Effector memory CD4-positive, alpha-beta T cell (primary cell): Measurements from ENCODE around the gene PTPRE.

Experiments used
- DNase-seq, 3 donors: peaks; one replicate each; pipeline ENCODE4 v3.0.0-alpha.2; 2020
- H3K27ac ChIP-seq: 2 replicates; pipeline ENCODE4 v1.7.0; 2013; ENCODE audit warnings: mild to moderate bottlenecking, low read length, moderate library complexity; ENCODE audit not compliant: insufficient read depth, poor library complexity, severe bottlenecking
- H3K27me3 ChIP-seq: replicated peaks from 2 replicates; pipeline ENCODE4 v1.7.0; 2013; ENCODE audit warnings: mild to moderate bottlenecking, low read length; ENCODE audit not compliant: insufficient read depth, control insufficient read depth, poor library complexity, severe bottlenecking
- H3K36me3 ChIP-seq: 2 replicates; pipeline ENCODE4 v1.7.0; 2013; ENCODE audit warnings: mild to moderate bottlenecking, low read length, moderate library complexity; ENCODE audit not compliant: control insufficient read depth, insufficient read depth
- H3K4me1 ChIP-seq: 2 replicates; pipeline ENCODE4 v1.7.0; 2013; ENCODE audit warnings: low read length, mild to moderate bottlenecking; ENCODE audit not compliant: control insufficient read depth, insufficient read depth, poor library complexity, severe bottlenecking
- H3K4me3 ChIP-seq: 2 replicates; pipeline ENCODE4 v1.7.0; 2013; ENCODE audit warnings: low read length, low read depth, mild to moderate bottlenecking; ENCODE audit not compliant: insufficient read depth, poor library complexity, severe bottlenecking
- H3K9me3 ChIP-seq: 2 replicates; pipeline ENCODE4 v1.7.0; 2013; ENCODE audit warnings: mild to moderate bottlenecking, low read length, moderate library complexity; ENCODE audit not compliant: control insufficient read depth

The PTPRE gene

GRCh38 chr10:128061306-128062300 is 154.7 kb downstream of the PTPRE start:
- Histone ChIP-seq H3K27ac (no peak overlapping the region), H3K4me1 (peaks cover 43% of the 10 kb centered on the region)

GRCh38 chr10:128062331-128062880 is 155.5 kb downstream of the PTPRE start:
- DNase-seq: no peak
- H3K36me3 ChIP-seq: peaks cover 34% of the 10 kb centered on the region

More at GRCh38 chr10:128061306-128062300, 154.7 kb downstream of the PTPRE start:
- peaks cover 32% of the 10 kb centered on the region for H3K36me3 ChIP-seq
- H3K9me3 ChIP-seq: no peaks in the 10 kb centered on the region
- no peak for DNase-seq
- no peaks in the 10 kb centered on the region for H3K27me3 ChIP-seq
- no peak overlapping the region for H3K4me3 ChIP-seq

GRCh38 chr10:128062881-128063563 is 156.1 kb downstream of the PTPRE start:
- Histone ChIP-seq H3K36me3 (peaks cover 34% of the 10 kb centered on the region), H3K9me3 (no peaks in the 10 kb centered on the region), H3K4me3 (peak overlapping the region; percentile 36), H3K4me1 (peaks cover 43% of the 10 kb centered on the region), H3K27me3 (no peaks in the 10 kb centered on the region), H3K27ac (peak overlapping the region; percentile 78)
- peak; percentile 34 to 44 (median 38) for DNase-seq

More at GRCh38 chr10:128062331-128062880, 155.5 kb downstream of the PTPRE start:
- Histone ChIP-seq H3K4me1 (peaks cover 43% of the 10 kb centered on the region), H3K9me3 (no peaks in the 10 kb centered on the region), H3K27ac (peak overlapping the region; percentile 78), H3K4me3 (peak overlapping the region; percentile 36), H3K27me3 (no peaks in the 10 kb centered on the region)

GRCh38 chr10:128063736-128064107 is 156.8 kb downstream of the PTPRE start:
- H3K27me3 ChIP-seq: no peaks in the 10 kb centered on the region
- no peak for DNase-seq
- peak overlapping the region; percentile 36 for H3K4me3 ChIP-seq
- H3K4me1 ChIP-seq: peaks cover 43% of the 10 kb centered on the region
- peak overlapping the region; percentile 78 for H3K27ac ChIP-seq
- H3K36me3 ChIP-seq: peaks cover 39% of the 10 kb centered on the region
- no peaks in the 10 kb centered on the region for H3K9me3 ChIP-seq

- Histone ChIP-seq H3K4me1 (peaks cover 46% of the 10 kb centered on the region), H3K27me3 (no peaks in the 10 kb centered on the region), H3K27ac (peak overlapping the region; percentile 78), H3K9me3 (no peaks in the 10 kb centered on the region), H3K36me3 (peaks cover 37% of the 10 kb centered on the region), H3K4me3 (peak overlapping the region; percentile 36)
- DNase-seq: peak; percentile 43 to 68 (median 62)
These were observed 157.4 kb downstream of the PTPRE start for GRCh38 chr10:128064108-128064969.

GRCh38 chr10:128064970-128065580 is 158.2 kb downstream of the PTPRE start:
- no peaks in the 10 kb centered on the region for H3K27me3 ChIP-seq
- no peak for DNase-seq
- H3K27ac ChIP-seq: peak overlapping the region; percentile 78
- peak overlapping the region; percentile 36 for H3K4me3 ChIP-seq
- H3K4me1 ChIP-seq: peaks cover 50% of the 10 kb centered on the region
- H3K36me3 ChIP-seq: peaks cover 35% of the 10 kb centered on the region
- no peaks in the 10 kb centered on the region for H3K9me3 ChIP-seq

- Histone ChIP-seq H3K9me3 (no peaks in the 10 kb centered on the region), H3K36me3 (peaks cover 43% of the 10 kb centered on the region), H3K4me3 (no peak overlapping the region), H3K27ac (no peak overlapping the region), H3K27me3 (no peaks in the 10 kb centered on the region), H3K4me1 (peaks cover 50% of the 10 kb centered on the region)
- no peak for DNase-seq
These were observed 159.1 kb downstream of the PTPRE start for GRCh38 chr10:128065881-128066534.

GRCh38 chr10:128066870-128067382 is 160.0 kb downstream of the PTPRE start:
- Histone ChIP-seq H3K27me3 (no peaks in the 10 kb centered on the region), H3K9me3 (no peaks in the 10 kb centered on the region), H3K27ac (no peak overlapping the region), H3K36me3 (peaks cover 52% of the 10 kb centered on the region), H3K4me3 (no peak overlapping the region), H3K4me1 (peaks cover 49% of the 10 kb centered on the region)
- no peak for DNase-seq
